Prostate gland (tissue), 2 donors: ENCODE results near the gene ICOS. TPM values are rescaled to one million over a fixed set of nuclear protein-coding genes. Genes with fewer than 3 reads are reported as not detected.

Source experiments
- DNase-seq: peaks from one replicate; pipeline ENCODE4 v3.0.0-alpha.2; 2019; ENCODE audit warnings: low spot score
- H3K27ac ChIP-seq, 2 donors: fragments of 200-600 bp; sonication (generic); 2 replicates each; pipeline ENCODE4 v1.5.1; 2017 to 2019
- H3K27me3 ChIP-seq: fragments of 200-600 bp; sonication (generic); replicated peaks from 2 replicates; pipeline ENCODE4 v1.5.1; 2019; ENCODE audit not compliant: insufficient read depth
- H3K36me3 ChIP-seq, 2 donors: fragments of 200-600 bp; sonication (generic); 1 replicate in 1 of 2; 2 replicates in 1 of 2; pipeline versions ENCODE4 v1.5.1 to v1.8.1; 2017 to 2019
- H3K4me1 ChIP-seq: fragments of 200-600 bp; sonication (generic); replicated peaks from 2 replicates; pipeline ENCODE4 v1.5.1; 2019
- H3K4me3 ChIP-seq, 2 donors: fragments of 200-600 bp; sonication (generic); 2 replicates each; pipeline ENCODE4 v1.5.1; 2017 to 2019
- H3K9me3 ChIP-seq: fragments of 200-600 bp; sonication (generic); 2 replicates; pipeline ENCODE4 v1.5.1; 2017
- CTCF ChIP-seq, 4 experiments: fragments of 200-600 bp in 2 of 4; fragments of 450-650 bp in 2 of 4; sonication (generic) in 2 of 4; IDR thresholded peaks; 1 replicate in 3 of 4; 2 replicates in 1 of 4; pipeline ENCODE4 v1.5.1; 2016 to 2019; ENCODE audit warnings: antibody characterized with exemption in 4 of 4, mild to moderate bottlenecking in 2 of 4, moderate library complexity in 2 of 4
- POLR2A ChIP-seq: fragments of 450-650 bp; IDR thresholded peaks from one replicate; pipeline ENCODE4 v1.6.1; 2016; ENCODE audit warnings: antibody characterized with exemption, mild to moderate bottlenecking
- POLR2AphosphoS5 ChIP-seq: sonication (generic); formaldehyde crosslinking; IDR thresholded peaks from one replicate; pipeline ENCODE4 v1.6.1; 2017; ENCODE audit warnings: antibody characterized with exemption
- WGBS: methylation state at CpG from one replicate; pipeline ENCODE4 v1.1.5; 2018; 5-methylcytosine and 5-hydroxymethylcytosine counted together
- intact Hi-C: fragments of 100-400 bp; cut with DNase I; formaldehyde crosslinking; loops from one replicate; pipeline ENCODE4 v1.14.2; 2022
- total RNA-seq, 2 donors: library from RNA; depleted of rRNA; stranded (reverse); fragments of >200 nt; gene quantifications; one replicate each; pipeline ENCODE4 v1.1.0, GENCODE V29; 2016

ICOS gene
- total RNA-seq, 2 donors from 2014 or later: 0.09 TPM; not detected in 1

GRCh38 chr2:204008352-204008751 lies 71.8 kb downstream of the ICOS start:
- H3K27me3 ChIP-seq: no peaks in the 10 kb centered on the region
- 47% methylated on average over 6 of the region's 6 CpGs for WGBS

GRCh38 chr2:204010628-204011560 lies 74.3 kb downstream of the ICOS start:
- no peak for TF ChIP-seq POLR2A
- no peak overlapping the region for H3K4me3 ChIP-seq
- H3K36me3 ChIP-seq: no peaks in the 10 kb centered on the region
- intact Hi-C loops: no loop called here
- DNase-seq: no peak
- no peaks in the 10 kb centered on the region for H3K4me1 ChIP-seq
- no peaks in the 10 kb centered on the region for H3K27me3 ChIP-seq
- H3K9me3 ChIP-seq: no peaks in the 10 kb centered on the region
- peak overlapping the region; percentile 17 to 35 for H3K27ac ChIP-seq
- 68% methylated on average over 4 of the region's 4 CpGs for WGBS

More at GRCh38 chr2:204008352-204008751, 71.8 kb downstream of the ICOS start:
- intact Hi-C loops: no loop called here
- H3K27ac ChIP-seq: no peak overlapping the region
- no peaks in the 10 kb centered on the region for H3K9me3 ChIP-seq
- H3K36me3 ChIP-seq: no peaks in the 10 kb centered on the region
- H3K4me1 ChIP-seq: no peaks in the 10 kb centered on the region
- no peak for TF ChIP-seq CTCF (IDR thresholded peaks at IDR 0.05)
- no peak for TF ChIP-seq POLR2AphosphoS5
- no peak overlapping the region for H3K4me3 ChIP-seq
- DNase-seq: no peak

Other genes starting within 250 kb of the ICOS start
- under 1 TPM; 0.05 to 0.51 TPM for gene CD28, start 230.1 kb upstream of the ICOS start, total RNA-seq
- gene CTLA4, start 69.0 kb upstream of the ICOS start, total RNA-seq: under 1 TPM; 0.28 to 0.73 TPM